K562 (cell line): ENCODE measurements around the gene PFN3. TPM values are rescaled to one million over a fixed set of nuclear protein-coding genes. Genes with fewer than 3 reads are reported as not detected.

Experiments used
- SMAD3 ChIP-seq: fragments of 450-650 bp; formaldehyde crosslinking; conservative IDR thresholded peaks from 2 replicates; pipeline ENCODE4 v1.4.0; 2020; ENCODE audit warnings: mild to moderate bottlenecking
- TFAP4 ChIP-seq: sonication (generic); formaldehyde crosslinking; IDR thresholded peaks from 2 replicates; pipeline ENCODE4 v1.8.0; 2022; ENCODE audit warnings: missing genetic modification reagents, mild to moderate bottlenecking, moderate library complexity, borderline replicate concordance
- TOE1 ChIP-seq, 2 experiments: fragments of 450-650 bp in 1 of 2; sonication (generic) in 1 of 2; formaldehyde crosslinking in 1 of 2; IDR thresholded peaks; 2 replicates each; pipeline versions ENCODE4 v1.7.1 to v1.8.0; 2016 to 2022; ENCODE audit warnings: borderline replicate concordance in 2 of 2, mild to moderate bottlenecking in 2 of 2, antibody characterized with exemption in 1 of 2, inconsistent platforms in 1 of 2, low read depth in 1 of 2, missing genetic modification reagents in 1 of 2, moderate library complexity in 1 of 2
- ZC3H11A ChIP-seq: IDR thresholded peaks from 2 replicates; pipeline ENCODE4 v1.6.1; 2012; ENCODE audit warnings: low read depth, low read length, improper control_type of control experiment
- polyA plus RNA-seq, 8 experiments: library from polyadenylated mRNA; depleted of rRNA in 4 of 8; stranded (reverse) in 5 of 8; unstranded in 3 of 8; fragments of >200 nt; fragmentation: Nextera tagmentation in 2 of 8; fragmentation: Illumina TruSeq in 1 of 8; extraction: Ambion mirVana in 2 of 8; extraction: Trizol in 1 of 8; gene quantifications; 2 replicates each; pipeline versions ENCODE4 v1.2.1 to v1.2.3, GENCODE V29; 2011 to 2014; ENCODE audit warnings: inconsistent platforms in 1 of 8, missing spikeins in 1 of 8
- total RNA-seq, 7 experiments: library from RNA; depleted of rRNA in 6 of 7; stranded (reverse); fragments of >200 nt in 6 of 7; fragmentation: Illumina TruSeq in 2 of 7; extraction: Trizol in 2 of 7; gene quantifications; 2 replicates each; pipeline versions ENCODE4 v1.2.1 to v1.2.3, GENCODE V29; 2011 to 2021; ENCODE audit warnings: low replicate concordance in 1 of 7

The PFN3 gene
- total and polyA plus RNA-seq, 9 of the 15 experiments (the other 6 are each of a cell fraction or from before 2014, with no cell fraction given) = not detected

- TF ChIP-seq TFAP4 (CRISPR knock-in tag) = peak; percentile 91
- TF ChIP-seq ZC3H11A = 0 out of 2 replicates have a peak, but pooled peaks have one; percentile 20
- no peak for TF ChIP-seq SMAD3 (CRISPR knock-in tag)
- peak; percentile 59 for TF ChIP-seq TOE1 (IDR thresholded peaks at IDR 0.05; ENCODE audit: borderline replicate concordance)
- no peak for TF ChIP-seq TOE1 (CRISPR knock-in tag; IDR thresholded peaks at IDR 0.05; ENCODE audit: borderline replicate concordance, low read depth)
Measured at GRCh38 chr5:177390363-177391300, 9.8 kb downstream of the PFN3 start (continued).
